GM12872 (cell line): Measurements from ENCODE around the gene RIN3.

Experiments used
- TF ChIP-seq, protein P1 (sequence below): IDR thresholded peaks from 3 replicates; pipeline ENCODE4 v1.5.1; 2011; ENCODE audit warnings: low read depth, mild to moderate bottlenecking, low read length, moderate library complexity; ENCODE audit not compliant: insufficient read depth

Gene RIN3

GRCh38 chr14:92595267-92595666 lies 81.7 kb downstream of the RIN3 start:
- TF ChIP-seq, protein P1, sequence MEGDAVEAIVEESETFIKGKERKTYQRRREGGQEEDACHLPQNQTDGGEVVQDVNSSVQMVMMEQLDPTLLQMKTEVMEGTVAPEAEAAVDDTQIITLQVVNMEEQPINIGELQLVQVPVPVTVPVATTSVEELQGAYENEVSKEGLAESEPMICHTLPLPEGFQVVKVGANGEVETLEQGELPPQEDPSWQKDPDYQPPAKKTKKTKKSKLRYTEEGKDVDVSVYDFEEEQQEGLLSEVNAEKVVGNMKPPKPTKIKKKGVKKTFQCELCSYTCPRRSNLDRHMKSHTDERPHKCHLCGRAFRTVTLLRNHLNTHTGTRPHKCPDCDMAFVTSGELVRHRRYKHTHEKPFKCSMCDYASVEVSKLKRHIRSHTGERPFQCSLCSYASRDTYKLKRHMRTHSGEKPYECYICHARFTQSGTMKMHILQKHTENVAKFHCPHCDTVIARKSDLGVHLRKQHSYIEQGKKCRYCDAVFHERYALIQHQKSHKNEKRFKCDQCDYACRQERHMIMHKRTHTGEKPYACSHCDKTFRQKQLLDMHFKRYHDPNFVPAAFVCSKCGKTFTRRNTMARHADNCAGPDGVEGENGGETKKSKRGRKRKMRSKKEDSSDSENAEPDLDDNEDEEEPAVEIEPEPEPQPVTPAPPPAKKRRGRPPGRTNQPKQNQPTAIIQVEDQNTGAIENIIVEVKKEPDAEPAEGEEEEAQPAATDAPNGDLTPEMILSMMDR: no peak

- TF ChIP-seq, protein P1: no peak
Observed at GRCh38 chr14:92596331-92596907, 82.8 kb downstream of the RIN3 start.

DNA sequence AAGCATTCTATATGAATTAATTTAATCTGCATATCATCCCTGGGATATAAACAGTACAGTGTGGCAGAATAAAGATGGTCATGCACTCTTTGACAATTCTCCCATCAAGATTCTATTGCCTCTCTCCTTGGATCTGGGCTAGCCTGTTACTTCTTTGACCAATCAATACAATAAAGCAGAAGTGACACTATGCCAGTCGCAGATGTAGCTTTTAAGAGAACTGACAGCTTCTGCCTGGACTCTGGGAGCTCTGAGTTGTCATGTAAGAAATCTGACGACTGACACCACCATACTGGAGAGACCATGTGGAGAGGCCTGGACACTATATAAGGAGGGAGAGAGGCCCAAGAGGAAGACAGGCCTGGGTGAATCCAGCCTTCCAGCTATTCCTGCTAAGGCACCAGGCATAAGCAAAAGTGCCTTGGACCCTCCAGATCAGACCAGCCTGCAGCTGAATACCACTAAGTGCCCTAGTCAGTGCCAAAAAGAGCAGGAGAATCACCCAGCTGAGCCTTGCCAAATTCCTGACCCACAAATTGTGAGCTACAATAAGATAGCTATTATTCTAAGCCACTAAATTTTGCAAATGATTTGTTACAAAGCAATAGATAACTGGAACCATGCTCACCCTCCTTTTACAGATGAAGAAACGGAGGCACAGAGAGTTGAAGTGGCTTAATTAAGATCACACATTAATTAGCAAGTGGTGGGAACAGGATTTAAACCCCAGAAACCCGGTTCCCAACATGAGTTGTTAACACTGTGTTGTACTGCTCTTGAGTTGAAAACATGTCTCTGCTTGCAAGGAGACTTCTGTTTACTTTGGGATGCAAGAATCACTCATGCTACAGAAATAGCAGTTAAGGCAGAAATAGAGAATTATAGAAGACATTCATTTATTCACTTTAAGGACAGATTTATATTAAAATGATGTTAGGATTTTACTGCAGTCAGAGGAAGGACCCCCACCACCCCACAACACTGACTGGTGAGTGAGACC lies 84.6 kb downstream of the RIN3 start:
- TF ChIP-seq, protein P1: no peak

- TF ChIP-seq, protein P1: no peak
Observed at GRCh38 chr14:92599811-92600210, 86.2 kb downstream of the RIN3 start.

- TF ChIP-seq, protein P1: no peak
Observed at GRCh38 chr14:92600318-92601053, 86.9 kb downstream of the RIN3 start.

DNA sequence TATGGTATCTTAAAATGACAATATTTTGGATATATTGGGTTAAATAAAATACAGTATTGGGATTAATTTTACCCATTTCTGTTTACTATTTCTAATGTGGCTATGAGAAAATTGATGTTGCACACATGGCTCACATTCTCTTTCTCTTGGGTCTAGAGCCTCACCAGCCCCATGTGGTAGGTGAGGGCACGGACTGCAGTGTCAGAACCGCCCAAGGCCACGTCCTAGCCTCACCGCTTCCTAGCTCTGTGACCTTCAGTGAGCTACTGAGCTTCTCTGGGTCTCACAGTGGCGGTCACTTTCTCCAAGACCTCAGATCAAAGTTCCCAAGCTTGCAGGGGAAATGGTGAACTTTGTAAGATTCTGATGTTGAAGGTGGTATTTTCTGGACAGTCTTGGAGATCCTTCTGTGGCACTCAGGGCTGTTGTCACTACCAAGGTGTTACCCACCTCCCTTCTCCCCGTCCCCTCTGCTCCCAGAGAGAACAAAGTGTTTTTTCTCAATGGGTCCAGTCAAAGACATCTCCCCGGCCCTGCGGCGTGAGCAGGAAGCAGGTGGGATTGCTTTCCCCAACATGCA lies 87.6 kb downstream of the RIN3 start:
- TF ChIP-seq, protein P1: no peak

DNA sequence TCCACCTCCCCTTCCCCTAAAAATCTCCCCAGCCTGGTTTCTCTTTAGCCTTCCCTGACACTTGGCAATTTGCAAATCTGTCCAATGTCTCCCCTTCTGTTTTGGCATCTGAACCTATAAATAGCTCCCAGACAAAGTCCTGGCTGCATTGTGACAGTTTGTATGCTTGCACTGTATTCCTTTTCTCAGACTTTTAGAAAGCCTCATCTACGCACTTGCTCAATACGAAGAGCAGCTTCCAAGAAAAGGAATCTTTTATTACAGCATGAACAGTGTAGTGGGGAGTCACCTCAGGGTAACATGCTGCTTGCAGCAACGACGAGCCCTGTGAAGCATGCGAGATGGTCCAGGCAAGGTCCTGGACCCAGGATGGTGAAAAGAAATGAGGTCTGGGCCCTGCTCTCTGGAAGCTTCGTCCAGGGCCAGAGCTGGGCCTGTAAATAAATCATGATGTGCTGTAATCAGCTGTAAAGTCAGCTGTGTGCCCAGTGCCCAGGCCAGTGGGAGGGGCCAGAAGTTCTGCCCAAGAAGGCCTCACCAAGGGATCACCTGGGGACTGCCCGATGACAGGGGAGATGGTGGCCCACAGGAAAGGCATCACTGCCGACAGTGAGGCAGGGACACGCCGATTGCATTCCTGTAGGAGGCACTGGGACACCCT lies 88.3 kb downstream of the RIN3 start:
- TF ChIP-seq, protein P1: no peak
